Smooth muscle cell (in vitro differentiated cells): Measurements from ENCODE around the gene CDKN1A. TPM values are rescaled to one million over a fixed set of nuclear protein-coding genes. Genes with fewer than 3 reads are reported as not detected.
"Not testable (repeated sequence)": the region's sequence is repeated elsewhere in the genome, so short reads cannot be mapped to it uniquely, and the experiment has no call there.

Experiments
- DNase-seq: peaks from one replicate; lab custom pipeline; 2025; ENCODE audit not compliant: unreplicated experiment; lab: John Stamatoyannopoulos, UW
- H2AFZ ChIP-seq: fragments of 200-600 bp; sonication (generic); 2 replicates; pipeline ENCODE4 v1.6.0; 2016; ENCODE audit warnings: antibody characterized with exemption, low read depth, mild to moderate bottlenecking
- H3F3A ChIP-seq: fragments of 200-600 bp; sonication (generic); 2 replicates; pipeline ENCODE4 v1.6.0; 2017; ENCODE audit warnings: antibody characterized with exemption, low read depth
- H3K27ac ChIP-seq: fragments of 200-600 bp; sonication (generic); 2 replicates; pipeline ENCODE4 v1.5.1; 2016; ENCODE audit warnings: low read depth, mild to moderate bottlenecking
- H3K27me3 ChIP-seq: fragments of 200-600 bp; sonication (generic); 2 replicates; pipeline ENCODE4 v1.6.1; 2016; ENCODE audit warnings: low read depth, mild to moderate bottlenecking
- H3K36me3 ChIP-seq: fragments of 200-600 bp; sonication (generic); 2 replicates; pipeline ENCODE4 v1.5.1; 2016; ENCODE audit warnings: low read depth
- H3K4me1 ChIP-seq: fragments of 200-600 bp; sonication (generic); 2 replicates; pipeline ENCODE4 v1.5.1; 2016; ENCODE audit warnings: low read depth
- H3K4me2 ChIP-seq: fragments of 200-600 bp; sonication (generic); 2 replicates; pipeline ENCODE4 v1.6.0; 2016; ENCODE audit warnings: mild to moderate bottlenecking
- H3K4me3 ChIP-seq: fragments of 200-600 bp; sonication (generic); 2 replicates; pipeline ENCODE4 v1.5.1; 2016; ENCODE audit warnings: mild to moderate bottlenecking
- H3K79me2 ChIP-seq: fragments of 200-600 bp; sonication (generic); 2 replicates; pipeline ENCODE4 v1.6.0; 2016; ENCODE audit warnings: low read depth, mild to moderate bottlenecking
- H3K9ac ChIP-seq: fragments of 200-600 bp; sonication (generic); 2 replicates; pipeline ENCODE4 v1.6.0; 2016; ENCODE audit warnings: low read depth
- H3K9me3 ChIP-seq: fragments of 200-600 bp; sonication (generic); replicated peaks from 2 replicates; pipeline ENCODE4 v1.5.1; 2016; ENCODE audit warnings: low read depth
- H4K20me1 ChIP-seq: fragments of 200-600 bp; sonication (generic); 2 replicates; pipeline ENCODE4 v1.6.0; 2016; ENCODE audit warnings: low read depth
- CTCF ChIP-seq: fragments of 200-600 bp; sonication (generic); IDR thresholded peaks from 2 replicates; pipeline ENCODE4 v1.5.1; 2017; ENCODE audit warnings: borderline replicate concordance, mild to moderate bottlenecking, antibody characterized with exemption; ENCODE audit not compliant: insufficient read depth, poor library complexity, severe bottlenecking
- WGBS: methylation state at CpG from one replicate; pipeline ENCODE4 v1.1.7; 2016; ENCODE audit warnings: low lambda C conversion rate; 5-methylcytosine and 5-hydroxymethylcytosine counted together
- polyA plus RNA-seq: library from polyadenylated mRNA; unstranded; fragments of >200 nt; fragmentation: Nextera tagmentation; extraction: Ambion mirVana; gene quantifications from 2 replicates; pipeline ENCODE4 v1.2.1, GENCODE V29; 2016
- total RNA-seq: library from RNA; depleted of rRNA; stranded (reverse); fragments of >200 nt; gene quantifications from 2 replicates; pipeline ENCODE4 v1.2.3, GENCODE V29; 2014

CDKN1A gene
- total and polyA plus RNA-seq, 2 experiments from 2014 or later, result 859 to 1,633 TPM

GRCh38 chr6:36722879-36723278, 44.4 kb downstream of the CDKN1A start:
- H3K4me2 ChIP-seq, result no peak overlapping the region
- no peak overlapping the region for H3K27ac ChIP-seq
- no peak overlapping the region for H2AFZ ChIP-seq
- no peaks in the 10 kb centered on the region for H3K9me3 ChIP-seq
- H3F3A ChIP-seq, result no peaks in the 10 kb centered on the region
- TF ChIP-seq CTCF, result no peak
- H3K9ac ChIP-seq, result no peak overlapping the region
- no peak overlapping the region for H3K4me3 ChIP-seq
- no peaks in the 10 kb centered on the region for H3K27me3 ChIP-seq
- peaks cover 4% of the 10 kb centered on the region for H4K20me1 ChIP-seq
- H3K4me1 ChIP-seq, result peaks cover 3% of the 10 kb centered on the region
- WGBS, result 78% methylated on average over 2 of the region's 2 CpGs
- H3K79me2 ChIP-seq, result no peaks in the 10 kb centered on the region
- H3K36me3 ChIP-seq, result no peaks in the 10 kb centered on the region
- no peak for DNase-seq

GRCh38 chr6:36723992-36724391, 45.5 kb downstream of the CDKN1A start:
- not testable (repeated sequence) for H4K20me1 ChIP-seq, DNase-seq, H3K9me3 ChIP-seq, H2AFZ ChIP-seq, H3K4me2 ChIP-seq, H3K27me3 ChIP-seq, H3F3A ChIP-seq, H3K36me3 ChIP-seq, H3K9ac ChIP-seq, H3K4me3 ChIP-seq, H3K27ac ChIP-seq, H3K79me2 ChIP-seq, H3K4me1 ChIP-seq
- WGBS, result 92% methylated on average over 4 of the region's 4 CpGs

GRCh38 chr6:36724514-36725390, 46.2 kb downstream of the CDKN1A start:
- Histone ChIP-seq H3K79me2 (no peaks in the 10 kb centered on the region), H3K4me2 (no peak overlapping the region), H4K20me1 (peaks cover 4% of the 10 kb centered on the region), H3K36me3 (no peaks in the 10 kb centered on the region), H3K27ac (no peak overlapping the region), H3K9me3 (no peaks in the 10 kb centered on the region), H3F3A (no peaks in the 10 kb centered on the region), H3K4me1 (peaks cover 3% of the 10 kb centered on the region), H3K4me3 (no peak overlapping the region), H3K27me3 (no peaks in the 10 kb centered on the region), H2AFZ (no peak overlapping the region), H3K9ac (no peak overlapping the region)
- peak; percentile 43 for TF ChIP-seq CTCF
- peak; percentile 5 for DNase-seq
- 50% methylated on average over 13 of the region's 13 CpGs for WGBS

- Histone ChIP-seq H3K4me3 (no peak overlapping the region), H3K9ac (no peak overlapping the region), H3F3A (no peaks in the 10 kb centered on the region), H3K27me3 (no peaks in the 10 kb centered on the region), H2AFZ (no peak overlapping the region), H3K36me3 (no peaks in the 10 kb centered on the region), H3K9me3 (no peaks in the 10 kb centered on the region), H3K79me2 (no peaks in the 10 kb centered on the region), H3K4me1 (peaks cover 3% of the 10 kb centered on the region), H3K27ac (no peak overlapping the region), H4K20me1 (peaks cover 4% of the 10 kb centered on the region), H3K4me2 (no peak overlapping the region)
- 89% methylated on average over 7 of the region's 7 CpGs for WGBS
- DNase-seq, result no peak
- no peak for TF ChIP-seq CTCF
Observed at GRCh38 chr6:36725581-36725980, 47.1 kb downstream of the CDKN1A start.
